Occipital lobe (tissue), 2 donors: Measurements from ENCODE around the gene GNAS. TPM values are rescaled to one million over a fixed set of nuclear protein-coding genes. Genes with fewer than 3 reads are reported as not detected.

Experiments
- DNase-seq: peaks from one replicate; lab custom pipeline; 2025; lab: John Stamatoyannopoulos, UW
- total RNA-seq: library from RNA; depleted of rRNA; stranded (reverse); fragments of >200 nt; gene quantifications from one replicate; pipeline ENCODE4 v1.2.3, GENCODE V29; 2014

The GNAS gene
- total RNA-seq, 1 donor from 2014 or later = 344 TPM

DNA sequence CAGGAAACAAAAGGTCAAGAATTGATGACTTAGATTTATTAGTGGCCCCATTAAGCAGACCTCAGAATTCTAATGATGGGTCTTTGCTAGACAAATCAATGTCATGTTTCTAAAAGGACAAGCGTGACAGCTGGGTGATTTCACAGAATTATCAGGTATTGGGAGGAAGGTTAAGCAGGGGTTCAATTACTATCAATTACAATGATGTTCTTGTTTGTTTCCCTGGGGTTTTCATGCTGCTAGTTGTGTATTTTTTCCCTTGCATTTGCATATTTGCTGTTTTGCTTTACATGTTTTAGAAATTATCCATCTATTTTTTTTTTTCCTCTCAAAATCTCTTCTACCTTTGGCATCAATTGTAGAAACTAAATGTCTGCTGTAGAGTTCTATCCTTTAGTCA is 27.9 kb downstream of the GNAS start:
- no peak for DNase-seq

DNA sequence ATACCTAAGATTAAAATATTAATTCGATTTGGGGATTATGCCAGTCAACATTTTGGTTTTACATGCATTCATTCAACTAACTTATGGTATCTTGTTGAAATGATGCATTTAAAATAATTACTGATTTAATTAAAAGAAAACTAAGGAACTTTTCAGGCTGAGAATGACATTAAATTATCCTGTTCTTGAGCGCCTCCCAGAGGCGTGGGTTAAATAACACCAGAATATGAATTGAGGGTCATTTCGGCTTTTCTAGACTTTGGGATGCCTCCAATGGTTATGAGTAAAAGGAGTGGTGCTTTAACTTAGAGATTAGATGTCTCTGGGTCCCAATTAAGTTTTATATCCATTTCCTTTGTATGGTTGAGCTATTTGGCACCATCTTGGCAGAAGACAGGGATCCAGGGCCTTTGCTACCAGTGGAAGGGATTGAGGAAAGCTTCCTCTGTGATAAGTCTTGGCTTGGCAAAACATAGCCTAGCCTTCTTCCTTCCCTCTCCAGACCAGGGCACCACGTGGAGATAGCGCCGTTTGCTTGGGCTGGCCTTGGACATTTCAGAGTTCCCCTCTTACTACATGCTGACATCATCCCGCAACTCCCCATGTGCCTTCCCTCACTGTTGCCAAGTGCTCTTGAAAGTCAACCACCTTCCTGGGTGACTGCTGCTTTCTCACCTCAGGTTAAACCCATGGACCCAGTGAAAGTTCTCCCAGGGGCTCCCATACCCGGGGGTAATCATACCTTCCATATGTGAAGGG is 28.7 kb downstream of the GNAS start:
- DNase-seq = no peak

DNA sequence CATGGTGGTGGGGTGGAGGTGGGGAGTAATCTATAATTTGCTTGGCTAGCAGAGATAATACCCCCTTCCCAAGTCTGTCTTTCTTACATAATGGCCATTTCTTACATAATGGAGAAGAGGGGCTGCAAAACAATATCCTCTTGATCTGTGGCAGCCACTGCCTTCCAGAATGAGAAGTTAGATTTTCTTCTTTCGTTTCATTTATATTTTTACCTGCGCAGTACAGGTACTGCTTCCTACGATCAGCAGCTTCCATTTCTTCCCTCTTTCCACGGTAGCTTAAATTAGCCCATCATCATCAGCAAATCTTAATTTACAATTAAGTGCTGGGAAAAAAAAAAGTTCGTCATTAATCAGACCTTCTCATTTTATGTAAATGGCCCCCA is 30.2 kb downstream of the GNAS start:
- DNase-seq = no peak

DNA sequence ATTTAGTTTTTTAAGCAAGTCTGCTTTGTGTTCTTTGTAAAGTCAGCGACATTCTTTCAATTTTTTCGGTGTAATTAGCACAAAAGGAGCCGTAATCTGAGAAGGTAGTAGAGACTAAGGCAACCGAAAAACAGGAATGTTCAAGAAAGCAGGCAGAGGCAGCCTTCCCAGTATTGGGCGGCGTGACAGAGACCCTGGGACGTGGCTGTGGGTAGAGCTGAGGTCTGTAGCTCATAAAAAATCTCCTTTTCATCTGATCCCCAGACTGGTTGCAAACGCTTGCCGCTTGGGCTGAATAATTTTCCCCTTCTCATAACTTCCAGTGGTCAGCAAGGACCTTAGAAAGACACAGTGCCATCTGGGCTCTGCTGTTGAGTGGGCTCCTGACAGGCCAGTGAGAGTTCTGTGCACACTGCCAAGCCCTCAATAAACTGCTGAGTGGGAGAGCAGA is 30.8 kb downstream of the GNAS start:
- no peak for DNase-seq

DNA sequence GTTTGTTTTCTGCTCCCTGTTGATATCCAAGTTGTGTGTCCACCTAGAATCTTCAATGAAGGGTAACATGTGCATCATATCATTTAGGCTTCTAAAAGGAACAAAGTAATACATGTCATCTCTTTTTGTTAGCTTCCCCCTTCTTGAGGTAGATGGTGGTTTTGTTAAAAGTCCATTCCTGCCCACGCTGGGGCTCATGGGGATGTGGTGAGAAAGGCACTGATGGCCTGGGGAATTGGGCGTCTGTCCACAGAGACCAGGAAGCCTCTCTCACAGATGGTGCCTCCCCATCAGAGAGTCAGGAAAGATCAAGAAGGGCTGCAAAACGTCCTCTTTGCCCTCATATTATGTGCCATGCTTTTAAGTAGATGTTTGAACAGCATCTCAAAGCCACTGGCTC is 32.5 kb downstream of the GNAS start:
- DNase-seq = no peak

DNA sequence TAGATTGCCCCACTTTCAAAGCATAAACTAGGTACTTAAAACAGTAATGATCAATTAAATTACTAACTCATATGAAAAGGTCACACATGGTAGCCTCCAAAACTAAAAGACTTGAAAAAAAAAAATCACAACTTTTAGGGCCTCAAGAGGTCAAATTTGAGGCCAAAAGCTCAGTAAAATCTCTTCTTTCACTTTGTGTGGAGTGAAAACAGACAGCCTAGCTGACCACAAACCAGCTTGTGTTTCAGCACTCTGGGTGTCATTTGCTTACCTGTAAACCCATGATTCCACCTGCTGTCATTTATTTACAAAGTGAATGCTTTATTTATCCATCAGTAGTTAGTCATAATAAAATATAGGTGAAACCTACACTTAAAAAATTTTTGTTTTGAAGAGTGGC is 34.0 kb downstream of the GNAS start:
- no peak for DNase-seq

DNA sequence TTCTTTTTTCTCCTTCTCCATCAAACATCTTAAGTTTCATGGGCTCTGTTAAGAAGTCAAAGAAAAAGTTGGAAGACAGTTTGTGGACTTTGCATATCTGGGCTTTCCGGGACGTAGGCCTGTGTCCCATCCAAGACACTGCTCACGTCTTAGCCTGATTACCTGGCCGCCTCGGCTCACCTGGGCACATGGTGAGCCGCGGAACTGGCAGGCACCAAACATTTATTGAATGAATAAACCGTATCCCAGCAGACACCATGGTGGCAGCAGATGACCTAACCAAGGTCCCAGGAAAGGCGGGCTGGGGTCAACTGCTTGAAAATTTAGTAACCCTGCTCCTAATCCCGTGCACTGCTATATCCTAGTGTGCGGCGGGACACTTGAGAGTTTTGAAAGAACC is 35.6 kb downstream of the GNAS start:
- DNase-seq = no peak

DNA sequence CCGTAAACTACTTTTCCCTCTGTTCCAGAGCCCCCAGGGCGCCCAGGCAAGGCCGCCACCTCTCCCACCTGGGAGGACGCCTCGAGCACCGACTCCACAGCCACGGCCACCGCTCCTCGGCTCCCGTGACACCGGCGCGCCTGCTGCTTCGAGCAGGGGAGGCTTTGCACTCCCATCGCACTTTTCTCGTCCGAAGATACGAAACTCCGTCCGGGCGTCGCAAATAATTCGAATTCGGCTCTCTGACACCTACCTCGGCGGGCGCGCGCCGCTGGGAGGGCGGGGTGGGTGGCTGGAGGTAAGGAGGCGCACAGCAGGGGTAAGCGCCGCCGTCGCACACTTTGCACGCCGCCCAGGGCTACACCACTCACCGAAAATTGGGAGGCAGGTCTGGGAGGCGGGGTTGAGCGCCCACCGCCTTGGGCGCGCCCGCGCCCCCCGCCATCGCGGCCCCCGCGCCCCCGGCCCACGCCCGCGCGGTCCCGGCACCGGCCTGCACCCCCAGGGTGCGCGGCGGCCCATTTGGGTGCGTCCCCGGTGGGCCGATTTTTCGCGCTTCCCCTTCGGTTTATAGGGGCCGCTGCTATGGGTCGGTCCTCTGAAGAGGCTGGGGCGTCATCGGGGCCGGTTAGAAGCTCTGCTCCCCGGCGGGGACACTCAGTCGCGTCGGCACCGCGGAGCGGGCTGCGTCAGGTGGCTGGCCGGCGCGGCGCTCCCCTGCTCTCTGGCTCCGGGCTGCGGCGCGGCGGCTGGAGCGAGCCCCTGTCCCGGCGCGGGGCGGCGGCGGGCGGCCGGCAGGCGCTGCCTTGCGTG is 36.2 kb downstream of the GNAS start:
- peak; percentile 62 for DNase-seq

DNA sequence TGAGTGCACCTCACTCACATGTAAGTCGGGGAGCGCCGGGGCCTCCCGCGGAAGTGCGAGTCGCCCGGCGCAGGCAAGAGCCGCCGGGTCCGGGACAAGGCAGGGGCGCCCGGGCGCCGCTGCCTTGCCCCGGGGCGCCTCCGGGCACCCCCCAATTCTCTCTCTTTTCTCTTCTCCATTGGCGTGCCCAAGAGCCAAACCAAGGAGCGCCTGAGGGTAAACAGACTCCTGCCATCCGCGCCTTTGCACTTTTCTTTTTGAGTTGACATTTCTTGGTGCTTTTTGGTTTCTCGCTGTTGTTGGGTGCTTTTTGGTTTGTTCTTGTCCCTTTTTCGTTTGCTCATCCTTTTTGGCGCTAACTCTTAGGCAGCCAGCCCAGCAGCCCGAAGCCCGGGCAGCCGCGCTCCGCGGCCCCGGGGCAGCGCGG is 36.8 kb downstream of the GNAS start:
- DNase-seq = no peak

DNA sequence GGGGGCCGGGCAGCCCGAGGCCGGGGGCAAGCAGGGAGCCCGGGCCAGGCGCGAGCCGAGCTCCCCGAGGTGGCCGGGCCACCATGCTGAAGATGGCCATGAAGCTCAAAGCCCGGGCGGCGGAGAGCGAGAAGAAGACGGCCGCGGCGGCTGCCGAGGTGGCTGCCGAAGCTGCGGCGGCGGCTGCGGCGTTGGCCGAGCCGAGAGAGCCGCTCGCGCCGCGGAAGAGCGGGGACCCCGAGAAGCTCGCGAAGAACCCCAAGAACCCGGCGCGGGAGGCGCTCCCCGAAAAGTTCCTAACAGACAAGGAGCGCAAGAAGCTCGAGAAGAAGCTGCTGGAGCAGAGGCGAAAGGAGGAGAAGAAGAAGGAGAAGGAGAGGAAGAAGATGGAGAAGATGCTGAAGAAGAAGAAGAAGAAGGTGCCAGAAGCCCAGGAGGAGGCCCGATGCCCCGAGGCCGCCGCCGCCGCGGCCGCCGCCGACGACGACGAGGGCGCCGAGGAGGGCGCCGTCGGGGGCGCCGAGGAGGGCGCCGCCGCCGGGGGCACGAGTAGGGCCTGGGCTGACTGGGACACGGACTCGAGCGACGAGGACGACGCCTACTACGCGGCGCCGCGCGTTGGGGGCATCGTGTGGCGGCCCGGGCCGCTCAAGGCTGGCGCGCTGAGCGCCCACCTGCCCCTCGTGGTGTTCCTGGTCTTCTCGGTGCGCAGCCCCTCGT is 37.4 kb downstream of the GNAS start:
- DNase-seq = no peak

DNA sequence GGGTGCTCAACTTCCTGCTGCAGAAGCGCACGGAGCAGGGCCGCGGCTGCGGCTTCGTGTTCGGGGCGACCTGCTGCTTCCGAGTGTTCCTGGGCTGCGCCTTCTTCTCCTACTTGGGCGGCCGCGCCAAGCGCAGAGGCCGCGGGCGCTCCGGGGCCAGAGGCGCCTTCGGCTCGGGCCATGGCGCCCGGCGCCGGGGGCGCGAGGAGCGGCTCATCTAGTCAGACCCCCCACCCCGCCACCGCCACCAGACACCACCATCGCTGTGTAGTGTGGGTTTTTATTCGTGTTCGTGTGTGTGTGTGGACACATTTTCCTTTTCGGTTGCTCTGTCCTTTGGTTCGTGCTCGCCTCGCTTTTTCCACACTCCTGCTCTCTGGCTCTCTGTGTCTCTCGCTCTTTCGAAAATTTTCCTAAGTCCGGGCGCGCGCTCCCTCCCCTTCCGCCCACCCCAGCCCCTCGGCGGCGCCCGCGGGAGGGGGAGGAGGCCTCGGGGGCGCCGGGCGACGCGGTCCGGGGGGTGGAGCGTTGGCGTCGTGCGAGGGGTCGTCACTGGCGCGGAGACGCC is 38.1 kb downstream of the GNAS start:
- peak; percentile 56 for DNase-seq

DNA sequence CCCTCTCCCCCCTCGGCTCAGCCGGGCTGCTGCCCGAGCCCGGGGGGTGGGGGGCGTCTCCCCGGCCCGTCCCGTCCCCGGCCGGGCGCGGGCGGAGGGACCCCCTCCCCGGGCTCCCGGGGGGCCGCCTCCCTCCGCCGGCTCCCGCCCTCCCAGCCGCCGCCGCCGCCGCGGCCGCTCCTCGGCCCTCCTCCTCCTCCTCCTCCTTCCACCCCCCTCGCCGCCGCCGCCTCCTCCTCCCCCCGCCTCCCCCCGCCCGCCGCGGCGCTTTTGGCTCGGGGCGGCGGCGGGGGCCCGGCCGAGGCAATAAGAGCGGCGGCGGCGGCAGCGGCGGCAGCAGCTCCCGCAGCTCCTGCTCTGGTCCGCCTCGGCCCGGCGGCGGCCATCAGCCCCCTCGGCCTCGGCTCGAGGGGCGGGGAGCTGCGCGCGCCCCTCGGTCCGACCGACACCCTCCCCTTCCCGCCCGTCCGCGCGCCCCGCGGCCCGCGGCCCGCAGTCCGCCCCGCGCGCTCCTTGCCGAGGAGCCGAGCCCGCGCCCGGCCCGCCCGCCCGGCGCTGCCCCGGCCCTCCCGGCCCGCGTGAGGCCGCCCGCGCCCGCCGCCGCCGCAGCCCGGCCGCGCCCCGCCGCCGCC is 38.7 kb downstream of the GNAS start:
- peak; percentile 56 for DNase-seq

DNA sequence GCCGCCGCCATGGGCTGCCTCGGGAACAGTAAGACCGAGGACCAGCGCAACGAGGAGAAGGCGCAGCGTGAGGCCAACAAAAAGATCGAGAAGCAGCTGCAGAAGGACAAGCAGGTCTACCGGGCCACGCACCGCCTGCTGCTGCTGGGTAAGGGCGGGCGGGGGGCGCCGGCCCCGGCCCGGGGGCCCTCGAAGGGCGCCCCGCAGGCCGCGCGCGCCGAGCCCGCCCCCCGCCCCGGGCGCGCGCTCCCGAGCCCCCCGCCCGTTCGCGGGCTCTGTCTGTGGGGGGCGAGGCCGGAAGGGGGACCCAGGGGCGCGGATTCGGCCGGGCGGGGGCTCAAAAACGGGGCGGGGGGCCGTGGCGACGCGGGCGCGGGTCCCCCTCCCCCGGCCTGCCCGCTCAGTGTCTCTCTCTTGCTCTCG is 39.2 kb downstream of the GNAS start:
- no peak for DNase-seq

DNA sequence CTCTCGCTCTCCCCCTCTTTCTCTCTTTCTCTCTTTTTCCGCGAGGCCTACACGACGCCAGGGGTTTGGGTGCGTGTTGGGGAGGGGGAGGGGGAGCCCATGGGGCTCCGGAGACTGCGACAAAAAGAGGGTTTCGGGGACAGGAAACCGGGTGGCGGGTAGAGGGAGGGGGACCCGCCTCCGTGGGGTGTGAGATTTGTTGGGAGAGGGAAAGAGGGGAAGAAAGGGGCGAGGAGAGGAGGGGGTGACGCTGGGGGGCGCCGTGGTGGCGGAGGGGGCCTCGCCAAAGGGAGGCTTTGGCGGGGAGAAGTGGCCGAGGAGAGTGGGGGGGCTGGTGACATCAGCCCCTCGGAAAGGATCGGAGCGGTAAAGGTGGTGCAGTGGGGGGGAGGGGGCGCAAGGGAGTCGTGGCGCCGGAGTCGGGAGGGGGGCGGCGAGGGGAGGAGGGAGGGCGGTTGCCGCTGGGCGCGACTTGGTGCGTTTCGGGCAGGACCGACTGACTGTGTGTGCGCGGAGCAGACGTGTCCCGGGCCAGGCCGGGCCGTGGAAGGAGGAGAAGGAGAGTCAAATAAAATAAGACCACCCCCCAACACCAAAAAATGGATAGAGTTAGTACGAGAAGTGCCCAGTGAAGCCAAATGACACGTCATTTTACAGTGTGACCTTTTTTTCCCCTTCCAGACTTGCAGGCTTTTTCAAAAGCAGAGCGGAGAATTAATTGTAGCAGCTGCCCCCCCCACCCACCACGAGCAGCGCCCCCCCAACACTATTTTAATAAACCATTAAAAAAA is 39.8 kb downstream of the GNAS start:
- no peak for DNase-seq

DNA sequence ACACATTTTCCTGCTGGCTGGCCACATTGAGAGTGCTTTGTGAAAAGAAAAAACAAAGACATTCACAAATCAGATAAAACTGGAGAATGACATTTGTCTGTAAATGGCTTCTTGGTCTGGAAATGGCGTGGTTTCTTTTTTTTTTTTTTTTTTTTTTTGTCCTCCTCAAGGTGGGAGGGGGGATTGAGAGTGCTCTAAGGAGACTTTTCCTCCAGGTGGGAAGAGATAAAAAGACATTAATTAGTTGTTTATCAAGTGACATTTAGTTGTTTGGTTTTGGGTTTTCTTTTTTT is 40.4 kb downstream of the GNAS start:
- DNase-seq = no peak

DNA sequence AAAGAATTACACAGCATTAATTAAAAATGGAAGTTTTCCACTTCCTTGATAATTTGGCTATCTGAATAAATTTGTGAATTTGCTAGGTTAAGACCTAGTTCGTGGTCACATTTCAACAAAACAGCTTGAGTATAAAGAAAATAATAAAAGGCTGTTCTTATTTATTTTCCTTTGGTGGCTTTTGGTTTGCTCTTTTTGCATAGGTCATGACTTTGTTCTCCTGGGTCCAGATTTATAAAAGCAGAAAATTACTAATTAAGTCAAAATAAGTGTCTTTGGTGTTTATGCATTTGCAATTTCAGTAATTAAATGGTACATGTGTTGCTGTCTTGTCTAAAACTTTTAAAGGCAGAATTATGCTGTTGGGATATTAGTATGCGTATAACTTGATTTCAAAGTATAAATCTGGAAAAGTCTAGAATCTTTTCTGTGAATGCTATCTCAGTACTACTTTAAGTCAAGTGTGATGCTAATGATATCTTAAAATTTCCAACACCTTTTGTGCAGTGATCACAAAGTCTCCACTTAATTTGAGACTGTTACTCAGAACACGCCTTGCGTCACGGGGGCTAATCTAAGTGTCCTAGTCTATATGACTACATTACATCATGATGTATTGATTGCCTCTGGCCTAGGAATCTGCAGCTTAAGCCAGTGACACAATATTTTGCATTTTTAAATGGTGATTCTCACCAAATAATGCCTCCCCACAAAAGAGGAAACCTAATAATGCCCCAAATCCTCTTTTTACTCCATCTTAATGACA is 41.0 kb downstream of the GNAS start:
- no peak for DNase-seq

DNA sequence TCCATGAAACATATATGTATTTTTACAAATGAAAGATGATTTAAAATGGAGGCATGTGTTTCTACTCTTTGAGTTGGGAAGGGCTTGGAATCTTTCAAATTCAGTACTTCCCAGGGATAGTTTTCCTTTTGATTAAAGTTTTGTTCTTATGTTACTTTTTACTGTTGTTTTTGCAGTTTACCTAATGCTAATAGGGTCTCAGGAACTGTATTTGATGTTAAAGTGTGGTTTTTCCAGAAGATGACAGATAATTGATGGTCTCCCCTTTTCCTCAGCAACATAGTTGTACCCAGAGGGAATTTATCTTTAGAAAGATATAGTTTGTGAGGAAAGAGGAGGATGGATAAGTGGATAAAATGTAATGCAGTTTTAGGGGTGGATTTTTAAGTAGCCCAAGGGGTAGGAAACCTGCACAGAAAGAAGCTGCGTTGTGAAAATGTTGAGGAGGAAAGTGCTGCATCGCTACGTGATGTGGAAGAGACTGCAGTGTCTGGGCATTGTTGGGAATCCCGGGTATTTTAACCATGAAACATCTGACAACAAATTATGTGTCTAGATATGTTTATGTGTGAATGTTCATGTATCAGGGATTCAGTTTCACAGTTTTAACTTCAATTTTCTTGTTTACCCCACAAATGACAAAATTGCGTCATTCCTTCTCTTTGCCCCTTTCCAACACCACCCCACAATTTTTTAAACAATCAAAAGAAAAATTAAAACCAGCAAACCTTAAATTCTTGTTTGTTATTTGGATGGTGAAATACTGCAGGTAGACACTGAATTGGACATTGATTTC is 42.3 kb downstream of the GNAS start:
- no peak for DNase-seq

DNA sequence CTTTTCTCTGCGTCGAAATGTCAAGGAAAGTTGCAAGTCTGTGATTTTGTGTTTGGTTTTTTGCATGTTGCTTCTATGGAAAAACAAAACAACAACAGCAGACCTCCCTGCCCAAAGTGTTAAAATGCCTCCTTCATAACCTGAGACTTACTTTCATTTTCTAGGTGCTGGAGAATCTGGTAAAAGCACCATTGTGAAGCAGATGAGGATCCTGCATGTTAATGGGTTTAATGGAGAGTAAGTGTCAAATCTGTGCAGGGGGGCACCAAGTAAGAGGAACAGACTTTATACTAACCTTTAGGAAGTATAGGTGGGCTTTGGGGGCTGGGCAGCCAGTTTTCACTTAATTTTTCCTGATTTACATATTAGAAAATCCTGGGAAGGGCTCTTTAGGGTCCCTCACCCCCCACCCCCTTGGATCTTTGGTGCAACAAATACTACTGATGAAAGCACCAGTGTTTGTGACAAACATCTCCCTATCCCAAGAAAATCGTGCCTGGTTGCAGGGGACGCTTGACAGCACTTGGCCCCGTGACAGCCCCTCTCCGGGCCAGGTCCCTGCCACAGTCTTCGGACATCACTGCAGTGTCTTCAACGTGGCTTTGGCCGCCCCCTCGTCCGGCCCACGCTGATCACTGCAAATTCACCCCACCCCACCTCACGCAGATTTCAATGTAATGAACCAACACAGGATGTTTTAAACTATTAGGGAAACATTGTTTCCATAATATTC is 43.1 kb downstream of the GNAS start:
- no peak for DNase-seq
